ENCODE data around the gene PPARGC1A. TPM values are rescaled to one million over a fixed set of nuclear protein-coding genes. Genes with fewer than 3 reads are reported as not detected.

PPARGC1A gene
- total RNA-seq, 1 donor from 2014 or later = 28.9 TPM

GRCh38 chr4:23881674-23882337 is 8.0 kb downstream of the PPARGC1A start:
- no peak for DNase-seq (ENCODE audit: low spot score)

- no peak for DNase-seq (ENCODE audit: low spot score)
Measured at GRCh38 chr4:23881052-23881501, 8.8 kb downstream of the PPARGC1A start.

GRCh38 chr4:23878912-23879732 is 10.7 kb downstream of the PPARGC1A start:
- no peak for DNase-seq (ENCODE audit: low spot score)

GRCh38 chr4:23878246-23878891 is 11.5 kb downstream of the PPARGC1A start:
- no peak for DNase-seq (ENCODE audit: low spot score)

GRCh38 chr4:23877758-23878229 is 12.1 kb downstream of the PPARGC1A start:
- DNase-seq (ENCODE audit: low spot score) = peak; percentile 76

GRCh38 chr4:23876418-23877089 is 13.3 kb downstream of the PPARGC1A start:
- no peak for DNase-seq (ENCODE audit: low spot score)

- no peak for DNase-seq (ENCODE audit: low spot score)
Measured at GRCh38 chr4:23875317-23875716, 14.5 kb downstream of the PPARGC1A start.

- DNase-seq (ENCODE audit: low spot score) = peak; percentile 60
Measured at GRCh38 chr4:23874536-23874901, 15.3 kb downstream of the PPARGC1A start.

- no peak for DNase-seq (ENCODE audit: low spot score)
Measured at GRCh38 chr4:23873717-23874535, 15.9 kb downstream of the PPARGC1A start.

GRCh38 chr4:23871426-23871825 is 18.4 kb downstream of the PPARGC1A start:
- DNase-seq (ENCODE audit: low spot score) = no peak

GRCh38 chr4:23866450-23867075 is 23.3 kb downstream of the PPARGC1A start:
- no peak for DNase-seq (ENCODE audit: low spot score)

- DNase-seq (ENCODE audit: low spot score) = no peak
Measured at GRCh38 chr4:23861897-23862296, 27.9 kb downstream of the PPARGC1A start.

- no peak for DNase-seq (ENCODE audit: low spot score)
Measured at GRCh38 chr4:23860919-23861318, 28.9 kb downstream of the PPARGC1A start.

GRCh38 chr4:23857367-23857959 is 32.4 kb downstream of the PPARGC1A start:
- DNase-seq (ENCODE audit: low spot score) = no peak

- peak; percentile 82 for DNase-seq (ENCODE audit: low spot score)
Measured at GRCh38 chr4:23856630-23857029, 33.2 kb downstream of the PPARGC1A start.

GRCh38 chr4:23855912-23856605 is 33.8 kb downstream of the PPARGC1A start:
- no peak for DNase-seq (ENCODE audit: low spot score)

GRCh38 chr4:23853986-23854660 is 35.7 kb downstream of the PPARGC1A start:
- no peak for DNase-seq (ENCODE audit: low spot score)

- no peak for DNase-seq (ENCODE audit: low spot score)
Measured at GRCh38 chr4:23851464-23851863, 38.4 kb downstream of the PPARGC1A start.

- no peak for DNase-seq (ENCODE audit: low spot score)
Measured at GRCh38 chr4:23847158-23847557, 42.7 kb downstream of the PPARGC1A start.

All from mucosa of gallbladder (tissue), 1 donor.